GM21528 (cell line): ENCODE measurements around the gene UBR3.
"Not testable (repeated sequence)": the region's sequence is repeated elsewhere in the genome, so short reads cannot be mapped to it uniquely, and the experiment has no call there.

Source experiments
- ATAC-seq: cut with Tn5 transposase; IDR thresholded peaks from one replicate; pipeline ENCODE4 v1.9.1; 2021; ENCODE audit warnings: mild to moderate bottlenecking, moderate library complexity; ENCODE audit not compliant: unreplicated experiment, low FRiP score

Gene UBR3

DNA sequence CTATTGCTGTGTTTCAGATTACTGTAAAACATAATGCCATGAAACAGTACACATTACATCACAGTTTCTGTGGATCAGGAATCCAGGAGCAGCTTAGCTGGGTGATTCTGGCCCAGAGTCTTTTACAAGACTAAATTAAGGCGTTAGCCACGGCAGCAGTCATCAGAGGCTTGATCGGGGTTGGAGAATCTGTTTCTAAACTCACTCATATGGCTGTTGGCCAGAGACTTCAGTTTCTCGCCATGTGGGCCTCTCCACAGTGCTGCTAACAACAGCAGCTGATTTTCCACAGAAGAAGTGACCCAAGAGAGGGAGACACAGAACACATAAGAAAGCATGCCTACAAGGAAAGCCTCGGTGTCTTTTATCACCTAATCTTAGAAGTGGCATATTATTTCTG is 261.5 kb downstream of the UBR3 start:
- ATAC-seq = no peak

DNA sequence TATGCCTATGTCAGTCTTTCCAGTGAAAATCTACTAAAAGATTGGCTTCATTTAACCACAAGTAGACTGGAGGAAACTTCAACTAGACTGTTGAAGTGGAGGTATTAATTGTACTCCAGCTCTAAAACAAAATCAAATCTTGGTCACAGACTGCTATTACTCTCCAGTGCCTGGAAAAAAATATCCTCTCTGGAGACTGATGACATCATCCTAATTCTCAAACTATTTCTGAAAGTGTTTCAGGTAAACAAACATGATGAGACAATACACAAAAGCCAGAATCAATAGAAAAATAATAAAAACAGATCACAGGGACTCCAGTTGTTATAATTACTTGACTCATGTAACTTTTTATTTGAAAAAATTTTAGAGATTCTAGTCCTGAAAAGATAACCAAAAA is 263.0 kb downstream of the UBR3 start:
- ATAC-seq = no peak

DNA sequence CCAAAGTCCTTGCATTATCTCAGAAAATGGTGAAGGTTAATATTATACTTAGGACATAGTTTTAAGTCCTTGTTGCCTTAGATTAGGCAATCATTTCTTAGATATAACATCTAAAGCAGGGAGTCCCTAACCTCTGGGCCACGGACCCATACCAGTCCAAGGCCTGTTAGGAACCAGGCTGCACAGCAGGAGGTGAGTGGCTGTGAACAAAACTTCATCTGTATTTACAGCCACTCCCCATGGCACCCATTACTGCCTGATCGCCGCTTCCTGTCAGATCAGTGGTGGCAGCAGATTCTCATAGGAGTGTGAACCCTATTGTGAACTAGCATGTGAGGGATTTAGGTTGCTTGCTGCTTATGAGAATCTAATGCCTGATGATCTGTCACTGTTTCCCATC is 264.2 kb downstream of the UBR3 start:
- no peak for ATAC-seq

DNA sequence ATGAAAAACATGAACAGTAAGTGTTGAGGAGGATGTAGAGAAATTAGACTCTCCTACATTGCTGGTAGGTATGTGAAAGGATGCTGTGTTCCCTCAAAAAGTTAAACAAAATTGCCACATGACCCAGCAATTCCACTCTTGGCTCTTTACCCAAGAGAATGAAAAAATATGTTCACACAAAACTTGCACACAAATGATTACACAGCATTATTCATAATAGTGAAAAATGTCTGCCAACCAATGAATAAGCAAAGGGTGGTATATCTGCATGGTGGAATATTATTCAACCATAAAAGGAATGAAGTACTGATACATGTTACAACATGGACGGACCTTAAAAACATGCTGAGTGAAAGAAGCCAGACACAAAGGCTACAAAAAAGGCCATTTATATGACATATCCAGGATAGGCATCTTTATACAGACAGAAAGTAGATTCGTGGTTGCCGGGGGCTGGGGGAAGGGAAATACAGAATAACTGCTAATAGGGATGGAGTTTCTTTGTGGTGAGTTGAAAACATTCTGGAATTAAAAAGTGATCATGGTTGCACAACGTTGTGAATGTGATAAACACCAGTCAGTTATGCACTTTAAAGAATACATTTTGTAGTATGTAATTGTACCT is 265.3 kb downstream of the UBR3 start:
- no peak for ATAC-seq

DNA sequence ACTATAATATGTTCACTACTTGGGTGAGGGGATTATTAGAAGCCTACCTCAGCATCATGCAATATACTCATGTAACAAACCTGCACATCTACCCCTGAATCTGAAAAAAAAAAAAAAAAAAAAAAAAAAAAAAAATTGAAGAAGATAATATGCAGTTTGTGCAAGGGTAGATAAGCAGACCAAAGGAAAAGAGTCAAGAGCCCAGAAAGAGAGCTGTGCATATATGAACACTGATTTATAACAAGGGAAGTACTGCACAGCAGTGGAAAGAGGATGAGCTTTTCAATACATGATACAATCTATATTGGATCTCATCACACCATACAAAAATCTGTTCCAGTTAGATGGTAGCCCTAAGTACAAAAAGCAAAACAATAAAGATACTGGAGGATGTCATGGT is 268.1 kb downstream of the UBR3 start:
- no peak for ATAC-seq

- no peak for ATAC-seq
Measured at GRCh38 chr2:170098626-170099312, 271.5 kb downstream of the UBR3 start.

GRCh38 chr2:170101789-170102188 is 274.5 kb downstream of the UBR3 start:
- no peak for ATAC-seq

GRCh38 chr2:170106102-170106840 is 279.0 kb downstream of the UBR3 start:
- no peak for ATAC-seq

GRCh38 chr2:170113168-170113894 is 286.1 kb downstream of the UBR3 start:
- ATAC-seq = no peak

- ATAC-seq = no peak
Measured at GRCh38 chr2:170115501-170116229, 288.4 kb downstream of the UBR3 start.

- ATAC-seq = no peak
Measured at GRCh38 chr2:170118641-170119040, 291.4 kb downstream of the UBR3 start.

DNA sequence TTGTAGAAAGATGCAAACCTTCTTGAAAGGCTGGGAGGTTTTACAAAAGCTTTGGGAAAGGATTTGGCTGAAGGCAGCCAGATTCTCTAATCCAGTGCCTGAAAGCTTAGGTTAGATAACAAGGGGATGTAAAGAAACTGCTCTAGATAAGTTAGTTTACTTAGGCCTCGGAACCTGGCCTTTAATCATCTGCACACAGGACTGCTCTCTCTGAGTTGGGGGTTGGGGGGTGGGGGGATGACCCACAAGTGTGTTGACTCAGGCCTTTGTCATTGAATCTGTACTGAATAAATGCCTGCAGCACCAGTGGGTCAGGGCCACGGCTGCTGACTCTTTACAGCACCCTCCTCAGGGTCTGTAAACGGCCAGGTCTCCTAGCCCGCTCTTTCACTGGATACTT is 292.1 kb downstream of the UBR3 start:
- ATAC-seq = not testable (repeated sequence)

DNA sequence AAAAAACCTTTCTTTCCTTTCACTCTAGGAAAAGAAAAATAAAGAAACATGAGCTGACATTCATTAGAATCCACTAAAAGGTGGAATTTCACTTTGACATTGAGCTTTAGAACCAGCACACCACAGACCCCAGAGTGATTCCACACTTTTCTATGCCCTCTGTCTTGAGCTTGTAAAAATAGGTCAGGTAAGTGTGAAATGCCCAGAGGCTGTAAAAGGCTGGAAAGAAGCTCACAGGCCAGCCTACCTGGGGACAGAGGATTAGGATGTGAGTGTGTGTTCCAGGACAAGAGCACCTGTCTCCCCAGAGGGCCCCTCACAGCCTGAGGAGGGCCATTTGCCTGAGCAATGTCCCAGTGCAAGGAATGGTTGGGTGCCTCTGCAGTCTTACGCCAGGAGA is 294.4 kb downstream of the UBR3 start:
- no peak for ATAC-seq

DNA sequence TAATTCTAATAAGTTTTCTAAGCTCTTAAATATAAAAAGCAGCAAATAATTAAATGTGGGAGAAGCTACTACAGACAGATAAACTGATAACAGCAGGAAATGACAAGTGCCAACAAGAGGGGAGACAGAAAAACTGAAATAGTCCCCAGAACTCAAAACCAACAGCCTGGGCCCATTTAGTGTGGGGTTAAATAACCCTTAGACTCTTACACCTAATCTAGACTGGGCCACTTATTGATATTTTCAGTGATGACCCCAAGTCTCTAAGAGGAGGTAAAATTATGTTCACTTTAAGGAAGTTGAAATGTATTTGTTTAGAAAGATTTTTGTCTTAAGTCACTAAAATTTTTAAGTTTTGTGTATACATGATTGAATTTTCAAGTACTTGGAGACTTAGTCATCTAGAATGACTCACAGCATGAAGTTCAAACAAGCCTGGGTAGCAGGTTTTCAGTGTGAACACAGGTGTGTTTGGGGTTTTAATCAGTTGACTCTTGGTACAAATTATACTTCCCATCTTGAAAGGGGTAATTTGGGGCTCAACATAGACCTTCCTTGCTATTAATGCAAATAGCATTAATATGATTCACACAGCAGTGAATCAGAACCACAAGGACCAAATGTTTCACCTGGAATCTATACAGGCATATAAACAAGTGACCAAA is 295.8 kb downstream of the UBR3 start:
- ATAC-seq = no peak

- ATAC-seq = no peak
Measured at GRCh38 chr2:170123593-170123992, 296.3 kb downstream of the UBR3 start.

DNA sequence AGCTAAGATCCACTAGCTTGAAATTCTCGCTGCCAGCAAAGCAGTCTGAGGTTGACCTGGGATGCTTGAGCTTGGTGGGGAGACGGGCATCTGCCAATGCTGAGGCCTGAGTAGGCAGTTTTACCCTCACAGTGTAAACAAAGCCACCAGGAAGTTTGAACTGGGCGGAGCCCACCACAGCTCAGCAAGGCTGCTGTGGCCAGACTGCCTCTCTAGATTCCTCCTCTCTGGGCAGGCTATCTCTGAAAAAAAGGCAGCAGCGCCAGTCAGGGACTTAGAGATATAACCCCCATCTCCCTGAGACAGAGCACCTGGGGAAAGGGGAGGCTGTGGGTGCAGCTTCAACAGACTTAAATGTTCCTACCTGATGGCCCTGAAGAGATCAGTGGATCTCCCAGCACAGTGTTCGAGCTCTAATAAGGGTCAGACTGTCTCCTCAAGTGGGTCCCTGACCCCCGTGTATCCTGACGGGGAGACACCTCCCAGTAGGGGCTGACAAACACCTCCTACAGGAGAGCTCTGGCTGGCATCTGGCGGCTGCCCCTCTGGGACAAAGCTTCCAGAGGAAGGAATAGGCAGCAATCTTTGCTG is 299.0 kb downstream of the UBR3 start:
- ATAC-seq = not testable (repeated sequence)
